Left kidney (tissue), 2 donors: Measurements from ENCODE around the gene FAM221A. TPM values are rescaled to one million over a fixed set of nuclear protein-coding genes. Genes with fewer than 3 reads are reported as not detected.
"Not testable (repeated sequence)": the region's sequence is repeated elsewhere in the genome, so short reads cannot be mapped to it uniquely, and the experiment has no call there.

Experiments used
- DNase-seq: peaks from one replicate; pipeline ENCODE4 v3.0.0-alpha.2; 2013
- polyA plus RNA-seq: library from polyadenylated mRNA; unstranded; fragments of 120-200 nt; gene quantifications from one replicate; pipeline ENCODE4 v1.2.1, GENCODE V29; 2013; ENCODE audit not compliant: insufficient read length

Gene FAM221A
- polyA plus RNA-seq, 1 donor, result 27.9 TPM

DNA sequence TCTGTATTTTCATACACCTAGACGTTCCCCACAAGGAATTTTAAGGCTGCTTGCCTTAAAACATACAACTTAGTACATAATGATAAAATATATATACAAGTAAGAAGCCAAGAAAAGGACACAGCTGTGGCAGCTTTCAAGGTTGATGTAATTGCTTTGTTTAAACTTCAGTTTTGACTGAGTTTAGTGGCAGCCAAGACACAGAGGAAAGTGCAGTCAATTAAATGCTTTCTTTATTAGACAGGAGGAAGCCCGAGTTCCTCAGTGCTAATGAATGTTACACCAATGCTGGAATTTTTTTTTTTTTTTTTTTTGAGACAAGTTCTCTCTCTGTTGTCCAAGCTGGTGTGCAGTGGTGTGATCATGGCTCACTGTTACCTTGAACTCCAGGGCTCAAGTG is 18.8 kb downstream of the FAM221A start:
- DNase-seq, result no peak

GRCh38 chr7:23700046-23700445 is 20.0 kb downstream of the FAM221A start:
- no peak for DNase-seq

DNA sequence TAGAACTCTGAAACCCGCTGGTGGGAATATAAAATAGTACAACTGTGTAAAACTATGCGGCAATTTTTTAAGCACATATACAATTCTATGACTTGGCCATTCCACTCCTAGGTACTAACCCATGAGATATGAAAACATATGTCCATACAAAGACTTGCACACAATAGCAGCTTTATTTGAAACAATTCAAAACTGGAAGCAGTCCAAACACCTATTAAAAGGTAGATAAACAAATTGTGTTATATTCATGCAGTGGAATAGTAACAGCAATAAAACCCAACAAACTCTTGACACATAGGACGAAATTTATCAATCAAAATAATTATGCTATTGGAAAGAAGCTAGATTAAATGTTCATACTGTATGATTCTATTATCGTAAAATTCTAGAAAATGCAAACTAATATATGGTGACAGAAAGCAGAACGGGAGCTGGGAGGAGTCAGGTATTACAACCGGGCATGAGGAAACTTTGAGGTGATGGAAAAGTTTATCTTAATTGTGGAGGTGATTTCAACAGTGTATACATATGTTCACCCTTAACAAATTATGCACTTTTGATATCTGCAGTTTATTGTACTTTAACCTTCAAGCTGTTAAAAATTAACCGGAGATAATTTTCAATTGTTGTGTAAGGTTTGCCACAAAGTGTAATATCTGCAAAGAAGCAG is 29.2 kb downstream of the FAM221A start:
- no peak for DNase-seq

DNA sequence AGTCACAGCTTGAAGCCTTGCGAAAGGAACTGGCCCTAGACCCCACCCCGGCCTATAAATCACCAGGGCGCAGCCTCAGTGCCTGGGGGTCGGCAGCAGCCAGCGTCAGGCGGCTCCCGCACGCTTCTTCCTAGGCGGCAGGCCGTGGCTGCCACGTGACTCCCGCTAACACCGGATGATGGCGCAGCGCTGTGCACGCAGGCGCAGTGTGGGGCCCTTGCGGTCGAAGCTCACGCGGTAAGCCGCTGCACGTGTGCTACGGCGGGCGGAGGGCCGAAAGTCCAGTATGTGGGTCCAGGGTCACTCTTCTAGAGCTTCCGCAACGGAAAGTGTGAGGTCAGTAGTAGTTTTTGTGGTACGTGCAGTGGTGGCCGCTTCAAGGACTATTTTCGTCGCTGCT is 30.0 kb downstream of the FAM221A start, which contains the start of gene STK31:
TSS of gene STK31 (plus strand) at position 220 of the 400 bp plus-strand sequence. CDS start at position 287, 67 bp downstream.
- no peak for DNase-seq

GRCh38 chr7:23712368-23713284 is 32.6 kb downstream of the FAM221A start:
- peak; percentile 55 for DNase-seq

GRCh38 chr7:23713285-23714149 is 33.5 kb downstream of the FAM221A start:
- no peak for DNase-seq

- DNase-seq, result no peak
These were observed 34.1 kb downstream of the FAM221A start for GRCh38 chr7:23714150-23714464.

DNA sequence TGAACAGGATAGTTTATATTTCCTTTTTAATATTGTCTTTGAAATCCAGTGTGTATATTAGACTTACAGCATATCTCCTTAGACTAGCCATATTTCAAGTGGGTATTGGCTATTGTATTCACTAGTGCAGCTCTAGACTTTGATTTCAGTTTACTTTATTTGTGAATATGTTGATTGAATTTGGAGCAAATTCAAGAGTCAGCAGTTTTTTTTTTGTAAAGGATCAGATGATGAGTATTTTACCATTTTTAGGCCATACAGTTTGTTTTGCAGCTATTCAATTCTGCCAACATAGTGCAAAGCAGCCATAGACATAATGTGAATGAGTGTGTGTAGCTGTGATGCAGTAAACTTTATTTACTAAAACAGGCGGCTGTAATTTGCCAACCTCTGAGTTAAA is 34.6 kb downstream of the FAM221A start:
- DNase-seq, result no peak

GRCh38 chr7:23715099-23715498 is 35.1 kb downstream of the FAM221A start:
- DNase-seq, result no peak

GRCh38 chr7:23717788-23718187 is 37.8 kb downstream of the FAM221A start:
- no peak for DNase-seq

DNA sequence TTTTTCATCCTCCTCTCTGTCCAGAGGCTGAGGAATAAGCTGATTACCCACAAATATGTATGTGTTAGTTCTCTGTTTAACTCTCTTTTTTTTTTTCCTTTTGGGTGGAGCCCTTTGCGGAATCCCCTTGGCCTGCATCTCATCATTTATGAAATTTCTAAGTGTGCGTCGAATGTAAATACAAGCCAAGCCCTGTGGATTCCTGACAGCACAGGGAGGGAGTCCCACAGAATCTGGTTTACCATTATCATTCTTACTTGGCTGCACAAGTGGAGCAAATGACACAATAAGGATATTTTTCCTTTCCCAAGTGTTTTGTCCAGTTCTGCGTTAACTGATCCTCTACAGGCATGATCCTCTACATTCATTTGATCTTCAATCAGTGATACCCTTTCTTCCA is 41.5 kb downstream of the FAM221A start:
- DNase-seq, result no peak

DNA sequence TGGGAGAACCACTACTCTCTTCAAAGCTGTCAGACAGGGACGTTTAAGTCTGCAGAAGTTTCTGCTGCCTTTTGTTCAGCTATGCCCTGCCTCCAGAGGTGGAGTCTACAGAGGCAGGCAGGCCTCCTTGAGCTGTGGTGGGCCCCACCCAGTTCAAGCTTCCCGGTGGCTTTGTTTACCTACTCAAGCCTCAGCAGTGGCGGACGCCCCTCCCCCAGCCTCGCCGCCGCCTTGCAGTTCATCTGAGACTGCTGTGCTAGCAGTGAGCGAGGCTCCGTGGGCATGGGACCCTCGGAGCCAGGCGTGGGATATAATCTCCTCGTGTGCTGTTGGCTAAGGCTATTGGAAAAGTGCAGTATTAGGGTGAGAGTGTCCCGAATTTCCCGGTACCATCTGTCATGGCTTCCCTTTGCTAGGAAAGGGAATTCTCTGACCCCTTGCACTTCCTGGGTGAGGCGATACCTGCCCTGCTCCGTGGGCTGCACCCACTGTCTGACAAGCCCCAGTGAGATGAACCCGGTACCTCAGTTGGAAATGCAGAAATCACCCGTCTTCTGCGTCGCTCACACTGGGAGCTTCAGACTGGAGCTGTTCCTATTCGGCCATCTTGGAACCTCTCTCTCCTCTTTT is 42.7 kb downstream of the FAM221A start:
- DNase-seq, result not testable (repeated sequence)

DNA sequence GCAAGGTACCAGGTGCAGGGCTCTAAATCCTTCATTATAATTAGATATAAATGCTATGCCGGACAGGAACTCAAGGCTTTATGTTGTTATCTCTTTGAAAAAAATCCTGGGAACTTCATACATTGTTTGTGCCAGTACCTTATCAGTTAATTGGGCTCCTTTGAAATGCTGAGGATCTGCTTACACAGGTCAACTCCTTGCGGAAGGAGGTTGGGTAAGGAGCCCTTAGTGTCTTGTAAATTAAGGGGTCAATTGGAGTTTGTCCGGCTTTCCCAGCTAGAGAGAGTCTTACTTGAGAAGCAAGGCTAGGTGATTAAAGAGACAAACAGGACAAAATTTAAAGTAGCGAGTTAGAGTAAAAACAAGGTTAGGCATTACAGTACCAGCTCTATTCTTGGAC is 44.1 kb downstream of the FAM221A start:
- DNase-seq, result peak; percentile 11

GRCh38 chr7:23742051-23742450 is 62.1 kb downstream of the FAM221A start:
- DNase-seq, result no peak

- no peak for DNase-seq
These were observed 63.2 kb downstream of the FAM221A start for GRCh38 chr7:23743226-23743625.

GRCh38 chr7:23746629-23747028 is 66.6 kb downstream of the FAM221A start:
- no peak for DNase-seq

DNA sequence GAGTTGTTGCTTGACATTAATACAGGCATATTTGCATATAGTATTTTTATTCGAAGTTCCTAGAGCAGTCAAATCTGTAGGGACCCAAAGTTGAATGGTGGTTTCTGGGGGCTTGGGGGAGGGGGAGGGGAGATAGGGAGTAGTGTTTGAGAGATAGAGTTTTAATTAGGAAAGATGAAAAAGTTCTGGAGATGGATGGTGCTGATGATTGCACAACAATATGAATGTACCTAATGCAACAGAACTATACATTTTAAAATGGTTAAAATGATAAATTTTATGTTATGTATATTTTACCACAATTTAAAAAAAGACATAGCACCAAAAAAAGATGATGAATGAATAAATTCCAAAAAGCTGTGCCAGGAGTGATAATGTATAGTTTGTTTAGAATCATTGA is 71.9 kb downstream of the FAM221A start:
- DNase-seq, result no peak

Other genes with a start within 250 kb of the FAM221A start
- gene IGF2BP3, start 209.7 kb upstream of the FAM221A start, polyA plus RNA-seq, result 82.9 TPM
- 293 TPM for gene TRA2A, start 148.2 kb upstream of the FAM221A start, polyA plus RNA-seq
- gene CCDC126, start 82.8 kb upstream of the FAM221A start, polyA plus RNA-seq, result 17.8 TPM
- gene STK31, start 30.0 kb downstream of the FAM221A start, polyA plus RNA-seq, result 1.0 TPM